CD4-positive, alpha-beta T cell treated with Interleukin-4 for 1 hour (primary cell): ENCODE results near the gene ATRNL1.
"Not testable (repeated sequence)": the region's sequence is repeated elsewhere in the genome, so short reads cannot be mapped to it uniquely, and the experiment has no call there.

ENCODE experiments used
- DNase-seq, 2 donors: peaks; one replicate each; pipeline ENCODE4 v3.0.0-alpha.2; 2020 to 2022

The ATRNL1 gene

GRCh38 chr10:115092555-115093285 lies 445 bp upstream of the ATRNL1 start:
- DNase-seq, result peak in 1 of 2 donors; percentile 7

GRCh38 chr10:115093776-115094408 lies 727 bp downstream of the ATRNL1 start:
- no peak for DNase-seq

GRCh38 chr10:115094416-115095140 lies 1.4 kb downstream of the ATRNL1 start:
- no peak for DNase-seq

- no peak for DNase-seq
Measured at GRCh38 chr10:115095758-115096157, 2.6 kb downstream of the ATRNL1 start.

- no peak for DNase-seq
Measured at GRCh38 chr10:115103700-115104099, 10.5 kb downstream of the ATRNL1 start.

- DNase-seq, result not testable (repeated sequence)
Measured at GRCh38 chr10:115105411-115105810, 12.2 kb downstream of the ATRNL1 start.

- DNase-seq, result no peak
Measured at GRCh38 chr10:115107830-115108229, 14.7 kb downstream of the ATRNL1 start.

GRCh38 chr10:115117301-115117700 lies 24.1 kb downstream of the ATRNL1 start:
- DNase-seq, result no peak

- DNase-seq, result no peak
Measured at GRCh38 chr10:115118346-115118745, 25.2 kb downstream of the ATRNL1 start.

GRCh38 chr10:115125505-115125904 lies 32.3 kb downstream of the ATRNL1 start:
- DNase-seq, result no peak

GRCh38 chr10:115129752-115130151 lies 36.6 kb downstream of the ATRNL1 start:
- DNase-seq, result peak in 1 of 2 donors; percentile 18

GRCh38 chr10:115136616-115137015 lies 43.5 kb downstream of the ATRNL1 start:
- DNase-seq, result no peak

GRCh38 chr10:115141254-115141653 lies 48.1 kb downstream of the ATRNL1 start:
- no peak for DNase-seq

- DNase-seq, result no peak
Measured at GRCh38 chr10:115157357-115157756, 64.2 kb downstream of the ATRNL1 start.

GRCh38 chr10:115163129-115163528 lies 70.0 kb downstream of the ATRNL1 start:
- DNase-seq, result no peak

GRCh38 chr10:115164220-115164619 lies 71.1 kb downstream of the ATRNL1 start:
- no peak for DNase-seq

GRCh38 chr10:115167751-115168150 lies 74.6 kb downstream of the ATRNL1 start:
- no peak for DNase-seq

- DNase-seq, result no peak
Measured at GRCh38 chr10:115171392-115171960, 78.3 kb downstream of the ATRNL1 start.

GRCh38 chr10:115173915-115174443 lies 80.8 kb downstream of the ATRNL1 start:
- DNase-seq, result no peak

GRCh38 chr10:115207276-115207675 lies 114.1 kb downstream of the ATRNL1 start:
- not testable (repeated sequence) for DNase-seq

GRCh38 chr10:115209133-115209532 lies 116.0 kb downstream of the ATRNL1 start:
- no peak for DNase-seq

GRCh38 chr10:115214829-115215228 lies 121.7 kb downstream of the ATRNL1 start:
- DNase-seq, result no peak

GRCh38 chr10:115219203-115219602 lies 126.0 kb downstream of the ATRNL1 start:
- no peak for DNase-seq
